A549 (cell line): ENCODE data around the gene ZC3H12D. TPM values are rescaled to one million over a fixed set of nuclear protein-coding genes. Genes with fewer than 3 reads are reported as not detected.
A peak's percentile ranks its signal among the peaks of the same experiment; 100 is the strongest.

Experiments used
- ATAC-seq, 2 experiments: fragments of 200-7000 bp in 1 of 2; fragments of >200 bp in 1 of 2; cut with Nextera tagmentation in 1 of 2; cut with Tn5 transposase in 1 of 2; 3 replicates each; pipeline versions ENCODE4 v1.8.0 to v1.9.1; 2018 to 2020; ENCODE audit warnings: mild to moderate bottlenecking in 1 of 2, moderate library complexity in 1 of 2
- CTCF ChIA-PET: fragments of 300-600 bp; sonication (Branson Sonifier 250); formaldehyde crosslinking; extraction: SDS; loops from one replicate; lab custom pipeline; 2021; ENCODE audit warnings: antibody characterized with exemption, inconsistent platforms; lab: Yijun Ruan, JAX
- POLR2A ChIA-PET: fragments of 350-600 bp; formaldehyde crosslinking; extraction: SDS; loops from one replicate; lab custom pipeline; 2021; ENCODE audit warnings: antibody characterized with exemption, inconsistent platforms; lab: Yijun Ruan, JAX
- DNase-seq, 2 experiments: peaks; one replicate each; pipeline versions ENCODE4 v3.0.0 to v3.0.0-alpha.2; 2011 to 2016; ENCODE audit warnings: low read depth in 1 of 2, low spot score in 1 of 2
- FAIRE-seq: peaks from 2 replicates; lab custom pipeline; 2011; peaks lifted over from hg19 to GRCh38; lab: Jason Lieb, UNC
- H3K27ac ChIP-seq, 2 experiments: fragments of >200 bp; sonication (Bioruptor Twin); formaldehyde crosslinking; 3 replicates each; pipeline ENCODE4 v1.5.1; 2016 to 2017
- H3K4me1 ChIP-seq: fragments of >200 bp; sonication (Bioruptor Twin); formaldehyde crosslinking; 3 replicates; pipeline ENCODE4 v1.6.1; 2016
- H3K4me2 ChIP-seq: fragments of >200 bp; sonication (Bioruptor Twin); formaldehyde crosslinking; 3 replicates; pipeline ENCODE4 v1.6.1; 2016
- H3K4me3 ChIP-seq: fragments of >200 bp; sonication (Bioruptor Twin); formaldehyde crosslinking; 3 replicates; pipeline ENCODE4 v1.5.1; 2016
- H3K9me3 ChIP-seq: fragments of >200 bp; sonication (Bioruptor Twin); formaldehyde crosslinking; 3 replicates; pipeline ENCODE4 v1.6.1; 2016
- ATOH8 ChIP-seq: fragments of 250-450 bp; sonication (Bioruptor Pico); IDR thresholded peaks from 2 replicates; pipeline ENCODE4 v1.5.0; 2020; ENCODE audit warnings: low read depth, mild to moderate bottlenecking, moderate library complexity
- BCL3 ChIP-seq: fragments of >200 bp; sonication (Bioruptor Twin); formaldehyde crosslinking; IDR thresholded peaks from 3 replicates; pipeline ENCODE4 v1.6.1; 2016
- CBX8 ChIP-seq: fragments of 200-600 bp; sonication (generic); IDR thresholded peaks from 2 replicates; pipeline ENCODE4 v1.6.1; 2016
- CTCF ChIP-seq: fragments of >200 bp; sonication (Bioruptor Twin); formaldehyde crosslinking; IDR thresholded peaks from 3 replicates; pipeline ENCODE4 v1.5.1; 2016
- E2F6 ChIP-seq: IDR thresholded peaks from 2 replicates; pipeline ENCODE4 v1.6.1; 2012; ENCODE audit warnings: low read depth, borderline replicate concordance
- EP300 ChIP-seq, 2 experiments: fragments of >200 bp; sonication (Bioruptor Twin); formaldehyde crosslinking; IDR thresholded peaks; 2 replicates in 1 of 2; 3 replicates in 1 of 2; pipeline ENCODE4 v1.6.1; 2016 to 2017
- HMGXB4 ChIP-seq: fragments of 250-450 bp; sonication (Bioruptor Pico); IDR thresholded peaks from 2 replicates; pipeline ENCODE4 v1.5.0; 2021; ENCODE audit warnings: mild to moderate bottlenecking, moderate library complexity, borderline replicate concordance
- HOXB5 ChIP-seq: fragments of 250-450 bp; sonication (Bioruptor Pico); IDR thresholded peaks from 2 replicates; pipeline ENCODE4 v1.5.0; 2020; ENCODE audit warnings: mild to moderate bottlenecking, moderate library complexity
- KDM1A ChIP-seq: fragments of 200-600 bp; sonication (generic); IDR thresholded peaks from 2 replicates; pipeline ENCODE4 v1.6.1; 2016; ENCODE audit warnings: low read depth, mild to moderate bottlenecking
- KDM5A ChIP-seq: fragments of 200-600 bp; sonication (generic); IDR thresholded peaks from 2 replicates; pipeline ENCODE4 v1.6.1; 2016; ENCODE audit warnings: antibody characterized with exemption, mild to moderate bottlenecking
- MAZ ChIP-seq: fragments of 150-350 bp; IDR thresholded peaks from 2 replicates; pipeline ENCODE4 v1.6.1; 2014; ENCODE audit warnings: antibody characterized with exemption, low read depth, low read length, borderline replicate concordance
- NFE2L2 ChIP-seq: fragments of 150-350 bp; conservative IDR thresholded peaks from 2 replicates; pipeline ENCODE4 v1.6.1; 2014; ENCODE audit warnings: low read length
- NR3C1 ChIP-seq: fragments of >200 bp; sonication (Bioruptor Twin); formaldehyde crosslinking; IDR thresholded peaks from 3 replicates; pipeline ENCODE4 v1.6.1; 2017
- POLR2AphosphoS2 ChIP-seq: conservative IDR thresholded peaks from 2 replicates; pipeline ENCODE4 v1.6.1; 2012; ENCODE audit warnings: low read length, improper control_type of control experiment, inconsistent platforms
- RAD21 ChIP-seq, 2 experiments: fragments of >200 bp in 1 of 2; sonication (Bioruptor Twin) in 1 of 2; formaldehyde crosslinking in 1 of 2; IDR thresholded peaks in 1 of 2; conservative IDR thresholded peaks in 1 of 2; 2 replicates in 1 of 2; 3 replicates in 1 of 2; pipeline ENCODE4 v1.6.1; 2012 to 2018; ENCODE audit warnings: inconsistent platforms in 1 of 2
- RCOR1 ChIP-seq: fragments of 150-350 bp; IDR thresholded peaks from 2 replicates; pipeline ENCODE4 v1.6.1; 2014; ENCODE audit warnings: antibody characterized with exemption, low read length, low read depth
- REST ChIP-seq: fragments of 200-600 bp; sonication (generic); IDR thresholded peaks from 2 replicates; pipeline ENCODE4 v1.6.1; 2016; ENCODE audit warnings: antibody characterized with exemption, mild to moderate bottlenecking, moderate library complexity
- RFX5 ChIP-seq: fragments of 450-650 bp; IDR thresholded peaks from 2 replicates; pipeline ENCODE4 v1.7.1; 2014; ENCODE audit warnings: antibody characterized with exemption, mild to moderate bottlenecking, moderate library complexity
- SMC3 ChIP-seq: fragments of >200 bp; sonication (Bioruptor Twin); formaldehyde crosslinking; IDR thresholded peaks from 3 replicates; pipeline ENCODE4 v1.6.1; 2018; ENCODE audit warnings: inconsistent platforms
- SREBF2 ChIP-seq: fragments of 450-650 bp; IDR thresholded peaks from 2 replicates; pipeline ENCODE4 v1.6.1; 2014; ENCODE audit warnings: mild to moderate bottlenecking, moderate library complexity
- USF2 ChIP-seq: fragments of 450-650 bp; IDR thresholded peaks from 2 replicates; pipeline ENCODE4 v1.6.1; 2014; ENCODE audit warnings: antibody characterized with exemption
- ZFP36 ChIP-seq: fragments of 450-650 bp; IDR thresholded peaks from 2 replicates; pipeline ENCODE4 v1.6.1; 2014; ENCODE audit warnings: borderline replicate concordance; ENCODE audit not compliant: partially characterized antibody
- ZNF302 ChIP-seq: fragments of 250-450 bp; sonication (Bioruptor Pico); IDR thresholded peaks from 2 replicates; pipeline ENCODE4 v1.9.0; 2021; ENCODE audit warnings: inconsistent platforms, mild to moderate bottlenecking, moderate library complexity
- WGBS: methylation state at CpG from one replicate; pipeline ENCODE4 v1.1.6; 2017; ENCODE audit errors: missing lambda C conversion rate; 5-methylcytosine and 5-hydroxymethylcytosine counted together
- polyA plus RNA-seq, 4 experiments: library from polyadenylated mRNA; depleted of rRNA in 3 of 4; stranded (reverse); fragments of >200 nt; fragmentation: RNase III in 1 of 4; extraction: RNeasy Plus Mini Kit Qiagen cat#74134 plus additional on column Dnase treatment in 1 of 4; gene quantifications; 2 replicates in 3 of 4; 3 replicates in 1 of 4; pipeline ENCODE4 v1.2.3, GENCODE V29; 2011 to 2017

The ZC3H12D gene
- polyA plus RNA-seq, 2 of the 4 experiments (the other 2 are of a cell fraction): 0.04 to 0.12 TPM

- no peak overlapping the region for H3K27ac ChIP-seq
- CTCF ChIA-PET: interaction anchor here (1.1 to 5.6 kb wide), 2 partner anchors 17 to 31 kb away, joined by 3 to 23 read pairs; no protein-coding TSS in a partner anchor
- TF ChIP-seq NR3C1 (no peak), SREBF2 (no peak), HMGXB4 (CRISPR knock-in tag) (no peak), E2F6 (no peak), MAZ (no peak), ZFP36 (no peak), ZNF302 (CRISPR knock-in tag) (no peak), EP300 (IDR thresholded peaks at IDR 0.05) (no peak), USF2 (no peak), NFE2L2 (no peak), REST (no peak), RAD21 (conservative IDR thresholded peaks at IDR 0.05 in 1 of 2, IDR thresholded peaks at IDR 0.05 in 1 of 2) (no peak)
- TF ChIP-seq, all 56 proteins: peak for 0
- Histone ChIP-seq H3K9me3 (no peaks in the 10 kb centered on the region), H3K4me1 (0 out of 3 replicates have a peak, but pooled peaks cover 3% of the 10 kb centered on the region), H3K4me3 (no peak overlapping the region), H3K4me2 (no peak overlapping the region)
- FAIRE-seq (no peak), ATAC-seq (no peak), DNase-seq (no peak)
- POLR2A ChIA-PET: no interaction called here
- 48% methylated on average over 3 of the region's 5 CpGs for WGBS
Observed at GRCh38 chr6:149448821-149449453, 35.9 kb downstream of the ZC3H12D start.

GRCh38 chr6:149446791-149447376 is 37.9 kb downstream of the ZC3H12D start:
- Histone ChIP-seq H3K4me3 (no peak overlapping the region), H3K9me3 (no peaks in the 10 kb centered on the region), H3K4me2 (no peak overlapping the region), H3K27ac (no peak overlapping the region), H3K4me1 (no peaks in the 10 kb centered on the region)
- DNase-seq (peak in 1 of 2 experiments; percentile 11), ATAC-seq (0 out of 6 replicates have a peak, but pooled peaks of 1 of the 2 experiments have one; percentile 24), FAIRE-seq (no peak)
- 90% methylated on average over 5 of the region's 5 CpGs for WGBS
- CTCF ChIA-PET: interaction anchor here (0.7 to 5.6 kb wide), 3 partner anchors 15 to 1160 kb away, joined by 3 to 23 read pairs (median 3); no protein-coding TSS in a partner anchor
- POLR2A ChIA-PET: no interaction called here
- TF ChIP-seq KDM5A (no peak), RFX5 (no peak), CBX8 (no peak), POLR2AphosphoS2 (no peak), KDM1A (no peak), RAD21 (conservative IDR thresholded peaks at IDR 0.05 in 1 of 2, IDR thresholded peaks at IDR 0.05 in 1 of 2) (no peak), SMC3 (no peak), ATOH8 (CRISPR knock-in tag) (no peak), BCL3 (no peak), CTCF (no peak), RCOR1 (no peak), HOXB5 (CRISPR knock-in tag) (no peak)
